Ramos (cell line): ENCODE measurements around the gene SYNM.

Experiments used
- in situ Hi-C: fragments of 300-500 bp; cut with MboI; formaldehyde crosslinking; loops from one replicate; pipeline ENCODE4 v1.14.3; 2022; ENCODE audit warnings: low sequenced_read_pairs; ENCODE audit not compliant: unreplicated experiment

SYNM gene

DNA sequence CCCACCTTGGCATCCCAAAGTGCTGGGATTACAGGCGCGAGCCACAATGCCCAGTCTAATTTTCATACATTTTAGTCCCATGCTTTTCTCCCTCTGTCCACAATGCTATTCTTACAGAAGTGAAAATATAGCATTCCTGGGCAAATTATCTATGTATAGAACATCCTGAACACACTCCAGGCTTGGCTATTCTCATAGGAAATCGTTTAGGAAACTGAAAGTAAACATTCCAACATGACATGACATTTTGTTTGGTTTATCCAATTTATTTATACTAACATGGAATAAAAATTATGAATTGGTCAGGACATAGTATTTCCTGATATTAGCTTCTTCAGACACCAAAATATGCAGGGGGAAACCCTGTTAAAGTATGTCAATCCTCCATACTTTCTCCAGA is 52.6 kb downstream of the SYNM start:
- in situ Hi-C loops, result no loop called here

DNA sequence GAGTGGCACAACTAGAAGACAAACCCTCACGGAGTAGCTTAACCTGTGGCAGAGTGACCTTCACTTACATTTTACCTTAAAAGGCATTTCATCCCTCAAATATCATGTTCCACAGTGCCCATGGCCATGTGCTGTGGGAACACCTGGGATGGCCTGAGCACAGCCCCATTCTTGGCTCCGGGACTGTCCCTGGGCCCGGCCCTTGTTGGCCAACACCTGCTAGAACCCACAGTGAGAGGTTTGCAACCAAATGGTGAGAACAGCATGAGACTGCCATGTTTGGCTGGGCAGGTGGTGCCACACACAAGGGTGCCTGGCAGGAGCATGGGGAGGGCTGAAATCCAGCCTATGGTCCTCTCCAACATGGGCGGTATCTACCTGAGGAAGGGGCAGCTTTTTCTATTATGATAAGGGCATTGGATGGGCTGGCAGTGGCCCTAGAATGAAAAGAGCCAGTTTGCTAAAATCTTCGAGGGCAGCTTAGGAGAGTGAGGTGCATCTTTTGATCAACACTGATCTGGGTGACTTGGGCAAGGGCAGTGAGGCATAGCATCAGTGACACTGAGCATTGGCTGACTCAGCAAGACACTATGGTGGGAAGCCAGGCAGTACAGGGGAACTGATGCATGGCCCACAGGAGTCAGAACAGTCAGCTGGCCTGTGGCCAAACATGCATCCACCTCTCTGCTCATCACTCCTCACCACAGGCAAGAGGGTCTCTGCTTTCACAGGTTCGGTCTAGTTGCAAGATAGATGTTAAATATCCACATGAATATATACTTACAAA is 53.9 kb downstream of the SYNM start:
- in situ Hi-C loops, result no loop called here

DNA sequence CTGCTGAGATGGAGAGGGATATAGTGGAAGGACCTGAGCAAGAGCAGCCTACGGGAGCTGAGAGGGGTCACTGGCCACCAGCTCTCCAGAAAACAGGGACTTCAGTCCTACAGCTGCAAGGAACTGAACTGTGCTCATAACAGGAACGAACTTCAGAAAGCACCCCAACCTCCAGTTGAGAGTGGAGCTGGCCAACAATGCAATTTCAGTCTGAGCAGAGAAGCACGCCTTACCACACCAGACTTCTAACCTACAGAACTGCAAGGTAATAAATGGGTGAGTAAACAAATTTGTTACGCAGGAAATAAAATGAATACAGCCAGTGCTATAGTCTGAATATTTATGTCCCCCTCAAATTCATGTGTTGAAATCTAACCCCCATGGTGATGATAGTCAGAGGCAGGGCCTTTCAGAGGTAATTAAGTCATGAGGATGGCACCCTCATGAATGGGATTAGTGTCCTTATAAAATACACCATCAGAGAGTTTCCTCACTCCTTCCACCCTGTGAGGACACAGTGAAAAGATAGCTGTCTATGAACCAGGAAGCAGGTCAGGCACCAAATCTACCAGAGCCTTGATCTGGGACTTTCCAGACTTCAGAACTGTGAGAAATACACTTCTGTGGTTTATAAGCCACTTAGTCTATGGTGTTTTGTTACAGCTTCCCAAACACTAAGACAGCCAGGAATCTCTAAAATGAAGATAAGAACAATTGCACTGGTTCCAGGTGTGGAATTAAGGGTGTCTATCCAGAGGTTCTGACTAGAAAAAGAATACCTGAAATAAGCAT is 58.6 kb downstream of the SYNM start:
- in situ Hi-C loops, result no loop called here

DNA sequence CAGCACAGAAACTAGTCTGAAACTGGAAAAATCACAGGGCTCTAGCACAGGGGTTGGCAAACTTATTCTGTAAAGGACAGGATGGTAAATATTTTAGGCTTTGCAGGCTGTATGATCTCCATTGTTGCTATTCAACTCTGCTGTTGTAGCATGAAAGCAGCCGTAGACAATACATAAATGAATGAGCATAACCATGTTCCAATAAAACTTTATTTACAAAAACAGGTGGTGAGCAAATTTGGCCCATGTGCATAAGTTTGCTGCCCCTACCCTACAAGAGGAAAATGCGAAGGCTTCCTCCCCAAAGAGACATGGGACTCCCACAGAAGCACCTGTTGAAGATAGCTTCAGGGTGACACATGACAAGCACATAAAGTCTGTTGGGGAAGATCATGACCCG is 59.2 kb downstream of the SYNM start:
- in situ Hi-C loops, result no loop called here

DNA sequence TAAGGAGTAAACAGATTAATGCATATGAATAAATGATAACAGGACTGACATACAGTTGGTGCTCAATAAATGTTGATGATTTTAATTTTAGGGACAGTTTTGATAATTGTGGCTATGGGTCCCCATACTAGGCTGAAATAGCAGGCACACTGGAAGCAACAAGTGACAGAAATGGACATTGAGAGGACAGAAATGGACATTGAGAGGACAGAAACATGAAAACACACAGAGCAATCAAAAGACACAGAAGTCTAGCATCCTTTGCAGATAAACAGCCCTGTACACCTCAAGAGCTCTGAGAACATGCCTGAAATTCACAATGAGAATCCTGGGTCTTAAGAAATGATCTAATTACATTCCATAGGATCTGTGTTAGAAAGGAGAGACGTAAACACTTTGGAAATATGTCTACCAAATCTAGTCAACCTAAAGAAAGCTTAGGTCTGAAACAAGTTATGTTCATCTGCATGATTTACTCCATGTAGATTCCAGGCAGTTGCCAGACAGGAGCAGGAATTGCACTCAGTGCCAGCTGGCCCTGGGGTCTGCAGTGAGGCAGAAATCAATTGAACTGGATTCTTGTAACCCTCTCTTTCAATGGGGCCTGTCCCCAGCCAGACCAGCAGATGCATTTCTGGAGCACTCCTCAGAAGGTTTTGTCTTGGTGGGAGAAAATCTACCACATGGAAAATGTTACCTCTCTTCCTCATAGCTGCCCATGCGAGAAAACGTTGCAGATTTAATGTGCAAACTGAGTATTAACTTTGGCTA is 60.3 kb downstream of the SYNM start:
- in situ Hi-C loops, result no loop called here

DNA sequence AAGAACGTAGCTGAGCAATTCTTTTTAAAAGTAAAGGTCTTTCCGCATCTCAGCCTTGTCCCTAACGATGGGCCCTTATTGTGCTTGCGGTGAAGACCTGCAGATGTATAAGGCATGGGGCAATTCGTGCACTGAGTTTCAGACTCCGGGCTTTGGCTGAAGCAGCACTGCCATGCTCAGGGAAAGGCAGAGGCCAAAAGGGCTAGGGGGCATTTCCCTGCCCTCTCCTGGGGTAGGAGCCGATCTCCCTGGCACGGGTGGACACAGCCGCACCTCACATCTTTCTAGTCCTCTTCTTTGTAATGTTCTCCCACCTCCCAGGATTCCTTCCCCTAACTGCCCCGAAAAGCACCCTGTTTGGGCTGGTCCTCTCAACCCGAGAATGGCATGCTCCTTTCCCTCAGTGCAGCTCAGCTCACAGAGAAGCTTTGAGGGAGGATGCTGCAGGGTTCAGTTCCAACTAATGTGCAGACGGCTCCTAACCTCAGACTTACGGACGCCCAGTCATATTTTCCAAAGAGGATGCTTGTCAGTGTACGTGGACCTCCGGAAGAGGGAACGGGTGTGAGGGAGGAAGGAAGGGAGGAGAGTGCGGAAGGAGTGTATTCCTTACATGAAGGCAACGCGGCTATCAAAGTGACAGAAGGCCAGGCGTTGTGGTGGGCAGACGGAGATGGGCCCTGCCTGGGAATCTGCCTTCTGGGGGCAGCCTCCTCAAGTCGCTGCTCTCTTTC is 61.2 kb downstream of the SYNM start:
- in situ Hi-C loops, result no loop called here

GRCh38 chr15:99167201-99167600 is 62.3 kb downstream of the SYNM start:
- in situ Hi-C loops, result no loop called here

GRCh38 chr15:99167640-99168039 is 62.8 kb downstream of the SYNM start:
- in situ Hi-C loops, result no loop called here

DNA sequence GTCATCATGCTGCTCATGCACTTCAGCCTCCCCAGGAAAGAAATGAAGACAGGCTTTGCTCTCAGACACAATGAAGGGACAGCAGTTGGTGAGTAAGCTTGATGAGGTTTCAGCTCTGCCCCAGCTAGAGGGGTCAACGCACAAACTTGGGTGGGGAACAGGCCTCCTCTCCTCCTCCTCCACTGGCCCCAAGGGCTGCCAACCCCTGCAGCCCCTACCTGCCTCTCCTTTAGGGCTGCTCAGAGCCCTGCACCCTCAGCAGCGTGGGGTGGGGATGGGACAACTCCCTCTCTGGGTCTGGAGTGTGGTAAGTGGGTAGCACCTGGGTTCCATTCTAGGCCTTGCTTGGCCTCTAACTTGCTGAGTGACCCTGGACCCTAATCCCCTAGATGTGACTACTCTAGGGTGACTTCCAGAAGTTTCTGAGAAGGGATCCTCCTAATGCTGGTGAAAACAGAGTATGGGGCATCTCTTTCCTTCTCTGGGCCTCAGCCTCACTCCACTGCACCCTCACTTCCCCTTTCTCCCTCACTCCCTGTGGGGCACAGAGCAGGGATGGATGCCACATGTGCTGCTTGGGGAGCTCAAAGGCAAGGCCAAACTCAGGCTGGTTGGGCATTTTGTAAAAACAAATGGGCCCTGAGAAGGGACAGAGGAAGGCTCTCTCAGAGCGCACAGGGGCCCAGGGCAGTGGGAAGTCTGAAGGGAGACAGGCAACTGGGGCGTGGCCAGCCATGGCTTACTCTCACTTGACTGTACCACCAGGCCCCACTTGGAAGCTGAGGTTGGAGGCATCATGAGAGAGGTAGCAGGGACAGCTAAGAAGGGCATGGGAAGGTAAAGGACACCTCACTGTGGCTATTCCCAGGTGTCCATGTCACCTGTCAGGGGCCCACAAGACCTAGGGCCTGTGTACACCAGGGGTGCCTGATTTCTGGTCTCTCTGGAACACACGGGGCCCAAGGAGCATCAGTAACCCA is 64.0 kb downstream of the SYNM start:
- in situ Hi-C loops, result no loop called here

GRCh38 chr15:99169769-99170311 is 65.0 kb downstream of the SYNM start:
- in situ Hi-C loops, result no loop called here

GRCh38 chr15:99170476-99171065 is 65.7 kb downstream of the SYNM start:
- in situ Hi-C loops, result no loop called here

DNA sequence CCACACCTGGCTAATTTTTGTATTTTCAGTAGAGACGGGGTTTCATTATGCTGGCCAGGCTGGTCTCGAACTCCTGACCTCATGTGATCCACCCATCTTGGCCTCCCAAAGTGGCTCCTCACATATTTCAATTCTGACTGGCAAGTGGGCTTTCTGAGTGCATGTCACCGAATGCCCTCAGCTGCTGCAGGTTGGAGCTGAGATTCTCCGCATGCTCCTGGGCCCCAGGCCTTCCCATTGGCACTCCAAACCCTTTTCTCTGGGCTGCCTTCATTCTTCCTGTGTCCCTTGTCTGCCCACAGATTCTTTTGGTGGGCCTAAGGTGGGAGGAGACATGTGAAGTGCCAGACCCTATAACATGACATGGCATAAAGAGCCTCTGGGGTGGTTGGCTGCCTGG is 67.3 kb downstream of the SYNM start:
- in situ Hi-C loops, result no loop called here

- in situ Hi-C loops, result no loop called here
These were observed 68.1 kb downstream of the SYNM start for GRCh38 chr15:99172989-99173388.

DNA sequence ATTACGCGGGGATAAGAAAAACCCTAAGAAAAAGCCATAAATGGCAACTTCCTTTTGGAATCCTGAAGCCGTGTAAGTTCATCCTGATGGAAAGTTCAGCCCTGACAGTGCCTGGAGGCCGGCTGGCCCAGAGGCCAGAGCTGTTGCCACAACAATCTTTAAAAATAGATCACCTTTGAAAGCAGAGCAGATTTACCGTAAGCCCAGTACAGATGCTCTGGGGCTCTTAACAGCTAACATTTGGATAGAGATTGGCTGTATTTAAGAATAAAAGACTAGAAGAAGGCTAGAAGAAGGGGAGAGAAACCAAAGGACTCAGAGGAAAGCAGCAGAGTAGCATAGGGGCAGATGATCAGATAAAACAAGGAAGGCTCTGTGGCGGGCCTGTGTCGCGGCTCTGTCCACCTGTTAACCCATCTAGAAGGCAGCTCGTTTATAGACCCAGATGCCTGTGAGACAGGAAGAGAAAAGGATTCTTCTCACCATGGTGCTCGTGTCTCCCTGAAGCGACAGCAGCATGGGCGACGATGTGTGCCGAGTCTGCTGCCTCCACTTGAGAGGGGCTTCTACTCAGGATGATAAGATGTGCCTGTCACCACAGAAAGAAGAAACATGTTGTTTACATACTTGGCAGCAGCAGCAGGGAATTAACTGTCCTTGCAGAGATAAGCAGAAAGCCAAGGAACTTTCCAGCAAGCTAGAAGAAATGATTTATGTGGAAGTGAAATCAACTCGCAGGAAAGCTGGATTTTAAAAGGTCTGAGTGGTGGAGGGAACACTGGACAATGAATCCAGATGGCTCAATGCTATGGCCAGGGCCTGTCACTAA is 69.9 kb downstream of the SYNM start:
- in situ Hi-C loops, result no loop called here

- in situ Hi-C loops, result no loop called here
These were observed 71.9 kb downstream of the SYNM start for GRCh38 chr15:99176757-99177156.

DNA sequence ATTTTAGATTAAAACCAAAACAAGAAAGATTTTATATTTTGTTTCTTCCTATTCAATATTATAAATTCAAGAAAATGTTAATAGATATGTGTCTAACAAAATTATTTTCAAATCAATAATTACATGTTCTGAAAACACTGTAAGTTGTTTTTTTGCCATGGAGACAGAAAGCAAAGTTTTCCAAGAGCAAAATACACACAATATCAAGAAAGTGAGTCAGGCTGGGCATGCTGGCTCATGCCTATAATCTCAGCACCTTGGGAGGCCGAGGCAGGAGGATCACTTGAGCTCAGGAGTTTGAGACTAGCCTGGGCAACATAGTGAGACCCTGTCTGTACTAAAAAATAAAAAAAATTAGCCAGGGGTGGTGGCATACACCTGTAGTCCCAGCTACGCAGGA is 72.8 kb downstream of the SYNM start:
- in situ Hi-C loops, result no loop called here

- in situ Hi-C loops, result no loop called here
These were observed 75.4 kb downstream of the SYNM start for GRCh38 chr15:99180086-99180963.
